OCI-LY3 (cell line): ENCODE measurements around the gene PDGFRA.

ENCODE experiments used
- H2AFZ ChIP-seq: fragments of 200-600, 300-600 bp; shearing (Covaris generic); 2 replicates; pipeline ENCODE4 v1.6.0; 2014; ENCODE audit warnings: antibody characterized with exemption, low read depth, low read length
- H3K27ac ChIP-seq: fragments of 200-600, 300-600 bp; sonication (generic); 2 replicates; pipeline ENCODE4 v1.5.1; 2014; ENCODE audit warnings: mild to moderate bottlenecking, low read length, moderate library complexity, mixed read lengths
- H3K27me3 ChIP-seq: fragments of 200-600, 300-600 bp; sonication (generic); 2 replicates; pipeline ENCODE4 v1.6.1; 2014; ENCODE audit warnings: low read depth, low read length, mixed read lengths
- H3K36me3 ChIP-seq: fragments of 200-600, 300-600 bp; sonication (generic); replicated peaks from 2 replicates; pipeline ENCODE3; 2014; ENCODE audit warnings: low read depth, low read length, mixed read lengths
- H3K4me1 ChIP-seq: fragments of 300-600, 200-600 bp; sonication (generic); 2 replicates; pipeline ENCODE4 v1.6.1; 2014; ENCODE audit warnings: low read length, mixed read lengths
- H3K4me2 ChIP-seq: fragments of 200-600, 300-600 bp; sonication (generic); 2 replicates; pipeline ENCODE4 v1.6.1; 2014; ENCODE audit warnings: low read length, mixed read lengths
- H3K4me3 ChIP-seq: fragments of 300-600, 200-600 bp; sonication (generic); 2 replicates; pipeline ENCODE4 v1.5.1; 2014; ENCODE audit warnings: antibody characterized with exemption, mild to moderate bottlenecking, low read length, moderate library complexity
- H3K79me2 ChIP-seq: fragments of 300-600, 200-600 bp; shearing (Covaris generic); 2 replicates; pipeline ENCODE4 v1.6.1; 2014; ENCODE audit warnings: mild to moderate bottlenecking, low read length, mixed read lengths
- H3K9ac ChIP-seq: fragments of 300-600, 200-600 bp; shearing (Covaris generic); 2 replicates; pipeline ENCODE4 v1.6.0; 2014; ENCODE audit warnings: mild to moderate bottlenecking, low read length, moderate library complexity
- H3K9me3 ChIP-seq: fragments of 200-600, 300-600 bp; shearing (Covaris generic); 2 replicates; pipeline ENCODE4 v1.6.1; 2014; ENCODE audit warnings: low read length, mixed read lengths; ENCODE audit not compliant: insufficient read depth
- H4K20me1 ChIP-seq: fragments of 200-600, 300-600 bp; sonication (generic); 2 replicates; pipeline ENCODE4 v1.6.1; 2016; ENCODE audit warnings: low read length, mixed read lengths; ENCODE audit not compliant: insufficient read depth
- EZH2phosphoT487 ChIP-seq: fragments of 200-600 bp; shearing (Covaris generic); IDR thresholded peaks from 2 replicates; pipeline ENCODE4 v1.6.1; 2018; ENCODE audit warnings: antibody characterized with exemption, mixed run types, low read depth
- TF ChIP-seq, protein P1 (sequence below): fragments of 200-600, 300-600 bp; sonication (generic); IDR thresholded peaks from 2 replicates; pipeline ENCODE4 v1.5.1; 2014; ENCODE audit warnings: antibody characterized with exemption, low read length, low read depth

PDGFRA gene

DNA sequence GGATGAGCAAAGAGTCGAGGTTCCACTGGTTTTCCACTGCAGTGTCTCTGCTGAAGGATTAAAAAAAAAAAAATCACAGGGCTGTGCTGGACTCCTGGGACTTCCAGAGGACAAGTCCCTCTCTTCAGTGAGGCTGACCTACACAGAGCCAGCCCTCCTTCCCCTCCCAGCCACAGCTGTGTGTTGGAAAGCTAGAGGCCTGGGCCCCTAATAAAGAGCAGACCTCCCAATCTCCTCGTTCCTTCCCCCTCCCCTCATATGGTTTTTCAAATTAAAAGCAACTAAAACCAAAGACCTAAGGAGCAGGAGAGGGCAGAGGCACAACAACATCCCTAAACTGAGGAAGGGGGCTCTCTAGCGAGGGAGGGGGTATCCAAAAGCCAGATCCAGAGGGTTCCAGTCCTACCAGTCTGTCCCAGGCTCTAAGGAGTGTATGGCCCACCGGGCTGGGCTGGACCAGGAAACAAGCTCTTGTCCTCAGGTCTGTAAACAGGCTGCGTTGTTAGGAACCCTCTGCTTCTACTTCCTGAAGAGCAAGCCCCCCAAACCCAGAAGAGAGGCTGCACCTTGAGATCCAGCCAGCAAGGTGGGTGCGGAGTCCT, 4.0 kb upstream of the PDGFRA start:
- no peaks in the 10 kb centered on the region for H3K27me3 ChIP-seq
- H3K36me3 ChIP-seq: no peaks in the 10 kb centered on the region
- no peaks in the 10 kb centered on the region for H3K79me2 ChIP-seq
- H3K4me1 ChIP-seq: no peaks in the 10 kb centered on the region
- TF ChIP-seq, protein P1, sequence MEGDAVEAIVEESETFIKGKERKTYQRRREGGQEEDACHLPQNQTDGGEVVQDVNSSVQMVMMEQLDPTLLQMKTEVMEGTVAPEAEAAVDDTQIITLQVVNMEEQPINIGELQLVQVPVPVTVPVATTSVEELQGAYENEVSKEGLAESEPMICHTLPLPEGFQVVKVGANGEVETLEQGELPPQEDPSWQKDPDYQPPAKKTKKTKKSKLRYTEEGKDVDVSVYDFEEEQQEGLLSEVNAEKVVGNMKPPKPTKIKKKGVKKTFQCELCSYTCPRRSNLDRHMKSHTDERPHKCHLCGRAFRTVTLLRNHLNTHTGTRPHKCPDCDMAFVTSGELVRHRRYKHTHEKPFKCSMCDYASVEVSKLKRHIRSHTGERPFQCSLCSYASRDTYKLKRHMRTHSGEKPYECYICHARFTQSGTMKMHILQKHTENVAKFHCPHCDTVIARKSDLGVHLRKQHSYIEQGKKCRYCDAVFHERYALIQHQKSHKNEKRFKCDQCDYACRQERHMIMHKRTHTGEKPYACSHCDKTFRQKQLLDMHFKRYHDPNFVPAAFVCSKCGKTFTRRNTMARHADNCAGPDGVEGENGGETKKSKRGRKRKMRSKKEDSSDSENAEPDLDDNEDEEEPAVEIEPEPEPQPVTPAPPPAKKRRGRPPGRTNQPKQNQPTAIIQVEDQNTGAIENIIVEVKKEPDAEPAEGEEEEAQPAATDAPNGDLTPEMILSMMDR: no peak
- H4K20me1 ChIP-seq: no peaks in the 10 kb centered on the region
- no peak overlapping the region for H3K27ac ChIP-seq
- H2AFZ ChIP-seq: no peak overlapping the region
- no peaks in the 10 kb centered on the region for H3K9me3 ChIP-seq
- H3K4me3 ChIP-seq: no peak overlapping the region
- H3K9ac ChIP-seq: no peak overlapping the region
- no peak overlapping the region for H3K4me2 ChIP-seq

DNA sequence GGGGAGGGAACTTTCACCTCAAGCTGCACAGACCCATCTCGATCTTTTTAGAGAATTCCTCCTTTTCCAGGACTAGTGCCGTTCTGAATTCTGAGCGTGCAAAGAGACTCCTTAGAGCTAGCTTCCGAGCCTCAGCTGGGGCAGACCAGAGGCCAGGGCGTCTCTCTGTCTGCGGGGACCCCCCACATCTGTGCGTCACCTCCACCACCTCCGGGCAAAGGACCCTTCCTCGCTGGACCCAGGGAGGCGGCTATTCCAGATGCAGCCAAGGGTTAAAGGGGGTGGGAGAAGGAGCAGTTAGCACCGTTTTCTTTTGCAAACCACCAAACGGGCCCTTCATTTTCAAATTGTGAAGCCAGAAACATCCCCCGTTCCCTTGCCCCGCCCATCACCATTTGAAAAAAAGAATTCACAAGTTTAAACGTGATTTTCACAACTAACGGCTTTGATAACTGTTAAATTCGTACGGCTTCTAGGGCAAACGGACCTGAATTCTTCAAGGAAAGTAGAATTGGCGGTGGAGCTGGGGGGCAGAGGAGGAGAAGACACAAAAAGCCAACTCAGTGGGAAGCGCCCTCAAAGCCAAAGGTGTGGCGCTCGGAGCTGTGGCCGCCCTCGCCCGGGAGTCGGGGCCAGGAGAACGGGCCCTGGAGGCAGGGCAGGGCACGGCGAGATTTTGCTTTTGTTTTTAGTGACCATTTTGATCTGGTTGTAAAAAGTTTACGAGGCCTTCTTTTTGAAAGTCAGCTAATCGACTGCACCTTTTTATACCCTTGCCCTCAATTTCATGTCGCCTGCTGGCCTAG, 3.3 kb upstream of the PDGFRA start:
- Histone ChIP-seq H3K79me2 (no peaks in the 10 kb centered on the region), H3K27me3 (no peaks in the 10 kb centered on the region), H3K4me2 (no peak overlapping the region), H3K4me1 (no peaks in the 10 kb centered on the region), H3K4me3 (no peak overlapping the region), H4K20me1 (no peaks in the 10 kb centered on the region), H2AFZ (no peak overlapping the region), H3K9me3 (no peaks in the 10 kb centered on the region), H3K27ac (no peak overlapping the region), H3K9ac (no peak overlapping the region), H3K36me3 (no peaks in the 10 kb centered on the region)
- TF ChIP-seq, protein P1: no peak
- TF ChIP-seq EZH2phosphoT487: no peak

DNA sequence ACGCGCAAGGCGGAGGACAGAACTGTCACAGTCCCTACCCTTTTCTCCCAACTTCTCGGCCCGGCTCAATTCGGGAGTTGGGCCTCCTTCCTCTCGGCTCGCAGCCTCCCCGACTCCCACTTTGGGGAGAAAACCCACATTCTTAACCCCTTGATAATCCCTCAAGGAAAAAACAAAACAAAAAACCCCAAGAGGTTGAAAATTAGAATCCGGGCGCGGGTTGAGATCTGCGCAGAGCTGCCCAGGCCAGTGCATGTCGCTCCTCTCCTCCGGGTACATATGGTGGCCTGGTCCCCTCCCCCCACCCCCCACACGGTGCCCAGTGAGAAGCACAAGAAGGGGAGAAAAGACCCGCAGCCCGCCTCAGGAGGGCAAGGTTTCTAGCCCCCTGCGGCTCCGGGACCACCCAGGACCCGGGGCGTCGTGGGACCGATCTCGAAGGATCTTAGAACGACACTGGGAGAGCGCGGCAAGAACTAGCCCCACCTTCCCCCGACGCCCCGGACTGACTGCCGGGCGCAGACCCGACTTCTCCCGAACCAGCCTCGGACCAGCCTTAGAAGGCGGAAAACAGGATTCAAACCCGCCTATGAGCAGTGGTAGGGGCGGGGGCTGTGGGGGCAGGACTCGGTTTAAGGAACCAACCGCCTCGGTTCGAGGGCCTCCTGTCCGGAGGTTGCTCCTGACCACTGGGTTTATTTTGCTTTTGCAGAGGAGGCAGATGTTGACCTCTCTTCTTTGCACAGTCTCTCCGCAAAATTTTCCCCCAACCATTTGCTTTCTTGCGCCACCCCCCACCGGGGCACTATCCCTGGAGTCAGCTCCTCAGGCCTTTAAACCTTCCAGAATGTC, 2.5 kb upstream of the PDGFRA start:
- Histone ChIP-seq H3K27ac (no peak overlapping the region), H3K4me2 (no peak overlapping the region), H3K9ac (no peak overlapping the region), H3K27me3 (no peaks in the 10 kb centered on the region), H4K20me1 (no peaks in the 10 kb centered on the region), H3K36me3 (no peaks in the 10 kb centered on the region), H3K79me2 (no peaks in the 10 kb centered on the region), H3K4me1 (no peaks in the 10 kb centered on the region), H3K4me3 (no peak overlapping the region), H3K9me3 (no peaks in the 10 kb centered on the region; the same call in 1 of the 2 replicates), H2AFZ (no peak overlapping the region)
- TF ChIP-seq EZH2phosphoT487: no peak
- TF ChIP-seq, protein P1: no peak
